Heart left ventricle (tissue), 16 donors: ENCODE data around the gene MATR3. TPM values are rescaled to one million over a fixed set of nuclear protein-coding genes. Genes with fewer than 3 reads are reported as not detected.
A peak's percentile ranks its signal among the peaks of the same experiment; 100 is the strongest.

Experiments
- ATAC-seq, 4 donors: fragments of 200-7000 bp; cut with Tn5 transposase; one replicate each; pipeline ENCODE4 v1.9.1; 2020 to 2022; ENCODE audit warnings: moderate library complexity in 4 of 4, mild to moderate bottlenecking in 3 of 4, moderate number of reproducible peaks in 1 of 4
- DNase-seq, 5 donors: peaks; one replicate each; pipeline ENCODE4 v3.0.0-alpha.2; 2020
- H3K27ac ChIP-seq, 12 donors: fragments of 200-600 bp; sonication (generic) in 4 of 12; one replicate each; pipeline versions ENCODE4 v1.5.0 to v1.8.0; 2016 to 2022; ENCODE audit warnings: mild to moderate bottlenecking in 2 of 12
- H3K27me3 ChIP-seq, 9 donors: fragments of 200-600 bp; sonication (generic) in 2 of 9; one replicate each; pipeline versions ENCODE4 v1.5.1 to v1.8.0; 2016 to 2022; ENCODE audit warnings: mild to moderate bottlenecking in 3 of 9
- H3K36me3 ChIP-seq, 9 donors: fragments of 200-600 bp; sonication (generic) in 2 of 9; one replicate each; pipeline versions ENCODE4 v1.5.0 to v1.8.0; 2018 to 2022; ENCODE audit warnings: mild to moderate bottlenecking in 2 of 9
- H3K4me1 ChIP-seq, 12 donors: fragments of 200-600 bp; sonication (generic) in 4 of 12; one replicate each; pipeline versions ENCODE4 v1.5.0 to v1.8.0; 2016 to 2022; ENCODE audit warnings: mild to moderate bottlenecking in 3 of 12
- H3K4me3 ChIP-seq, 12 donors: fragments of 200-600 bp; sonication (generic) in 4 of 12; one replicate each; pipeline versions ENCODE4 v1.5.0 to v1.8.0; 2017 to 2022; ENCODE audit warnings: mild to moderate bottlenecking in 9 of 12, moderate library complexity in 4 of 12
- H3K9me3 ChIP-seq, 12 donors: fragments of 200-600 bp; sonication (generic) in 4 of 12; one replicate each; pipeline versions ENCODE4 v1.5.0 to v1.8.0; 2016 to 2022; ENCODE audit warnings: mild to moderate bottlenecking in 1 of 12
- POLR2A ChIP-seq, 2 donors: fragments of 450-650 bp; IDR thresholded peaks; one replicate each; pipeline ENCODE4 v1.6.1; 2017; ENCODE audit warnings: antibody characterized with exemption in 2 of 2, mild to moderate bottlenecking in 2 of 2, moderate library complexity in 2 of 2
- WGBS, 4 donors: extraction: QIAGEN DNeasy Blood & Tissue Kit in 2 of 4; methylation state at CpG; one replicate each; pipeline versions ENCODE4 v1.1.5 to v1.1.7; 2013 to 2018; 5-methylcytosine and 5-hydroxymethylcytosine counted together
- intact Hi-C, 10 donors: fragments of 100-400 bp; cut with DNase I; formaldehyde crosslinking; loops; one replicate each; pipeline versions ENCODE4 v1.11.1 to v1.14.2; 2022
- polyA plus RNA-seq, 2 donors: library from polyadenylated mRNA; stranded (reverse); fragments of 200-250 nt; gene quantifications; one replicate each; pipeline ENCODE4 v1.2.3, GENCODE V29; 2013
- total RNA-seq, 9 donors: library from RNA; depleted of rRNA in 2 of 9; stranded (reverse); fragments of >200 nt in 2 of 9; fragmentation: NEBNext Ultra II Directional in 3 of 9; extraction: Animal tissue kit (Norgen Biotek cat#: 25700) in 3 of 9; gene quantifications; one replicate each; pipeline versions ENCODE4 v1.1.0 to v1.2.4, GENCODE V29; 2016 to 2023
- TF ChIP-seq, protein P1 (sequence below), 12 donors: fragments of 200-600 bp; sonication (generic) in 4 of 12; IDR thresholded peaks; one replicate each; pipeline versions ENCODE4 v1.5.0 to v1.8.0; 2018 to 2022; ENCODE audit warnings: antibody characterized with exemption in 12 of 12, mild to moderate bottlenecking in 5 of 12
- donor health status: ischemic (EF 13 %, LVEDD 7.1; RV severe dilation, severe dysfunction).
- donor health status: healthy with polysubstance abuse.
- donor health status: DM: no; HTN: yes; CAD: no.
- donor health status: DM: no; HTN: no; CAD: no.
- donor health status: ischemic (EF 25% LVEDD 6.9; RV normal size, moderate dysfunction).
- donor health status: ischemic (EF 25% LVEDD 5.7; RV mildly dilated, moderate dysfunction).
- donor health status: healthy.
- donor health status: DM: yes; HTN: yes; CAD: no.
- donor health status: ischemic (EF 35%, LVEDD 5.7; RV mildly dilated, moderate dysfunction).
- donor health status: nonischemic (EF 11% LVEDD 7.7; RV severe dilation, severe dysfunction).
- donor health status: DM: yes; HTN: yes; CAD: no.
- donor health status: PGD.
- donor health status: ischemic (EF 29% LVEDD 5.4; RV normal size, mild dysfunction).
- donor health status: nonischemic (EF 23%, LVEDD 6.1; RV moderate dilation, normal function).

MATR3 gene
- total and polyA plus RNA-seq, 11 donors = 97.2 to 208 (median 138) TPM

DNA sequence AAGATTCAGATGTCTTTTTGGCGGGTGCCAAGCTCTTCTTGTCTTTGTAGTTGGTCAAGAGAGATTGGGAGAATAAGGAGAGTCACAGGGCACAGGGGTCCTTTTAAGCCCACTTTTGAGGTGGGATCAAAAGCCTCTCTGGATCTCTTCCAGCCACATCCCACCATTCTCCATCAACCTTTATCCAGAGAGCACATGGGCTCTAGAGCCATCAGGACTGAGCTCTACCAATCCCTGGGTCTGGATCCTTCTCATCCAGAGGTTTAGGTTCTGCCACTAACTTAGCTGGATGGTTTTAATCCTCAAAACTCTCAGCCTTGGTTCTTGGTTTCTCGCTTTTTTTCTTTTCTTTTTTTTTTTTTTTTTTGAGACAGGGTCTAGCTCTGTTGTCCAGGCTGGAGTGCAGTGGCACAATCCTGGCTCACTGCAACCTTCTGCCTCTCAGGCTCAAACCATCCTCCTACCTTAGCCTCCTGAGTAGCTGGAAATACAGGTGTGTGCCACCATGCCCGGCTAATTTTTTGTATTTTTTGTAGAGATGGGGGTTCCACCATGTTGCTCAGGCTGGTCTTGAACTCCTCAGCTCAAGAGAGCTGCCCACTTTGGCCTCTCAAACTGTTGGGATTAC is 44.6 kb upstream of the MATR3 start:
- TF ChIP-seq, protein P1, sequence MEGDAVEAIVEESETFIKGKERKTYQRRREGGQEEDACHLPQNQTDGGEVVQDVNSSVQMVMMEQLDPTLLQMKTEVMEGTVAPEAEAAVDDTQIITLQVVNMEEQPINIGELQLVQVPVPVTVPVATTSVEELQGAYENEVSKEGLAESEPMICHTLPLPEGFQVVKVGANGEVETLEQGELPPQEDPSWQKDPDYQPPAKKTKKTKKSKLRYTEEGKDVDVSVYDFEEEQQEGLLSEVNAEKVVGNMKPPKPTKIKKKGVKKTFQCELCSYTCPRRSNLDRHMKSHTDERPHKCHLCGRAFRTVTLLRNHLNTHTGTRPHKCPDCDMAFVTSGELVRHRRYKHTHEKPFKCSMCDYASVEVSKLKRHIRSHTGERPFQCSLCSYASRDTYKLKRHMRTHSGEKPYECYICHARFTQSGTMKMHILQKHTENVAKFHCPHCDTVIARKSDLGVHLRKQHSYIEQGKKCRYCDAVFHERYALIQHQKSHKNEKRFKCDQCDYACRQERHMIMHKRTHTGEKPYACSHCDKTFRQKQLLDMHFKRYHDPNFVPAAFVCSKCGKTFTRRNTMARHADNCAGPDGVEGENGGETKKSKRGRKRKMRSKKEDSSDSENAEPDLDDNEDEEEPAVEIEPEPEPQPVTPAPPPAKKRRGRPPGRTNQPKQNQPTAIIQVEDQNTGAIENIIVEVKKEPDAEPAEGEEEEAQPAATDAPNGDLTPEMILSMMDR (IDR thresholded peaks at IDR 0.05) = no peak
- no peak for TF ChIP-seq POLR2A (IDR thresholded peaks at IDR 0.05)
- 92 to 97% (median 95%) methylated on average over 3 of the region's 3 CpGs for WGBS, 4 donors
- ATAC-seq = no peak

DNA sequence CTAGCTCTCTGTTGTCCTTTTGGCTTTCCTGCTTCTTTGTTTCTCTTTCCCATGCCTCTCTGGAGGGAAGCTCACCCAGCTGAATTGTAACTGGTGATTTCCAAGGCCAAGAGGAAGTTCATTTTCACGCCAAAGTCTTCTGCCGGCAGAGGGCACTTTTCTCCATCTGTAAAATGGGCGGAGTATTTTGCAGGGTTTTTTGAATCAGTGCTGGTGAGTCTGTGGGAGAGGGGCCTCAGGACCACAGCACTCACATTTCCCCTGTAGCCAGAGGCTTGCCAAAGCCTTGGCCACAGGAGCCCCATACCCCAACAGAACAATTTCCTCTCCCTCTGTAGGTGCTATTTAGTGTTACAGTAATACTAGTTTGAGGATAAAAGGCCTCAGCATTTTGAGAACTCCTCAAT is 42.3 kb upstream of the MATR3 start:
- H3K27me3 ChIP-seq = no peaks in the 10 kb centered on the region
- ATAC-seq = no peak
- 48 to 58% (median 54%) methylated on average over 3 of the region's 3 CpGs for WGBS, 4 donors
- H3K27ac ChIP-seq = no peak overlapping the region
- no peak for DNase-seq
- H3K4me1 ChIP-seq = peaks cover 0 to 12% (median 0%) of the 10 kb centered on the region in 12 donors
- no peak overlapping the region for H3K4me3 ChIP-seq
- TF ChIP-seq POLR2A (IDR thresholded peaks at IDR 0.05) = no peak
- TF ChIP-seq, protein P1 (IDR thresholded peaks at IDR 0.05) = peak in 5 of 12 donors; percentile 8 to 35 (median 23)
- H3K9me3 ChIP-seq = no peaks in the 10 kb centered on the region
- intact Hi-C loops = loop anchor here in 1 of 10 donors (10.0 kb wide), 1 partner anchor 666 kb away; no protein-coding TSS in a partner anchor
- no peaks in the 10 kb centered on the region for H3K36me3 ChIP-seq

More for the DNA sequence above, 44.6 kb upstream of the MATR3 start:
- H3K27ac ChIP-seq = no peak overlapping the region
- H3K36me3 ChIP-seq = no peaks in the 10 kb centered on the region
- DNase-seq = no peak
- H3K9me3 ChIP-seq = no peaks in the 10 kb centered on the region
- peaks cover 0 to 19% (median 0%) of the 10 kb centered on the region in 12 donors for H3K4me1 ChIP-seq
- no peak overlapping the region for H3K4me3 ChIP-seq
- intact Hi-C loops = no loop called here
- H3K27me3 ChIP-seq = no peaks in the 10 kb centered on the region

DNA sequence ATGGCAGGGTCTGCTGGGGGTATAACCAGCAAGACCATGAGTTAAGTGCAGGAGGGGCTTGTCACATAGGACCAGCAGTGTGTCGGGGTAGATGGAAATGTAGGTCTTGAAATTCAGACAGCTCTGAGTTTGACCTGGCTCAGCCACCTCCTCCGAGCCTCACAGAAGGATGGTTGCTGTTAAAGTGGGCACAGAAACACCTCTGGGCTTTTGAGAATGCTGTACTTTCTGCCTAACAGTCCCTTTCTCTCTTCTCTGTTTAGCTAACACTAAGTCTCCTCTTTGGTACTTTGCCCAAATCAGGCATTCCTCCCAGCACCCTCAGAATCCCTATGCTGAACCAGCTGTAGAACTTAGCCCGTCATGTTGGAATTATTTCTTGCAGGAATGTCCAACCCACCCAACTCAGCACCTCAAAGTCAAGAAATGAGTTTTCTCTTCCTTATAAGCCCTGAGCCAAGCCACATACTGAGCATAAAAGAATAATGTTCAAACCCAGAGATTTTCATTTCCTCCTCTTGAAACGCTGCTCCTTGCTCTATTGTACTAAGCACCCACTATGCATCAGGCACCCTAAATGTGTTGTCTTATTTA is 41.7 kb upstream of the MATR3 start:
- Histone ChIP-seq H3K27ac (no peak overlapping the region), H3K36me3 (no peaks in the 10 kb centered on the region), H3K9me3 (no peaks in the 10 kb centered on the region), H3K4me3 (no peak overlapping the region), H3K27me3 (no peaks in the 10 kb centered on the region), H3K4me1 (peaks cover 0 to 7% (median 0%) of the 10 kb centered on the region in 12 donors)
- no peak for DNase-seq
- WGBS, 4 donors = 81 to 85% (median 82%) methylated on average over 4 of the region's 4 CpGs
- TF ChIP-seq POLR2A (IDR thresholded peaks at IDR 0.05) = no peak
- TF ChIP-seq, protein P1 (IDR thresholded peaks at IDR 0.05) = no peak
- intact Hi-C loops = loop anchor here in 1 of 10 donors (10.0 kb wide), 1 partner anchor 667 kb away; no protein-coding TSS in a partner anchor
- no peak for ATAC-seq

DNA sequence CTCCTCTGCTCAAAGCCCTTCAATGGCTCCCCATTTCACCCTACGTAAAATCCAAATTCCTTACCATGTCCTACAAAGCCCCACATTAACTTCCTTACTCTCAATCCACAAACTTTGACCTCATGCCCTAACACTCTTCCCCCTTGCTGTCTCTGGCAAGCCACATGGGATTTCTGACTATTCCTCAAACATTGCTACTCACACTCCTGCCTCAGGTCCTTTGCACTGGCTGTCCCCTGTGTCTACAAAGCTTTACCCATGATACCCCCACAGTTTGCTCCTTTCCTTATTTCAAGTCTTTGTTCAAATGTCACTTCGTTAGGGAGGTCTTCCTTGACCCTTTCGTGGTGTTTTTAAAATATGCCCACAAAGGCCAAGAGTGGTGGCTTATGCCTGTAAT is 40.4 kb upstream of the MATR3 start:
- H3K36me3 ChIP-seq = no peaks in the 10 kb centered on the region
- intact Hi-C loops = loop anchor here in 1 of 10 donors (10.0 kb wide), 1 partner anchor 668 kb away; no protein-coding TSS in a partner anchor
- no peaks in the 10 kb centered on the region for H3K9me3 ChIP-seq
- no peak for TF ChIP-seq POLR2A (IDR thresholded peaks at IDR 0.05)
- TF ChIP-seq, protein P1 (IDR thresholded peaks at IDR 0.05) = no peak
- peaks cover 0 to 7% (median 0%) of the 10 kb centered on the region in 12 donors for H3K4me1 ChIP-seq
- no peak for DNase-seq
- no peak for ATAC-seq
- no peak overlapping the region for H3K27ac ChIP-seq
- WGBS, 4 donors = 96 to 98% (median 97%) methylated on average over 3 of the region's 3 CpGs
- H3K4me3 ChIP-seq = no peak overlapping the region
- H3K27me3 ChIP-seq = no peaks in the 10 kb centered on the region
